Choroid plexus epithelial cell (primary cell): Measurements from ENCODE around the gene SLC22A14.

Experiments used
- DNase-seq: peaks from one replicate; pipeline ENCODE4 v3.0.0-alpha.2; 2010; ENCODE audit warnings: low read depth
- H3K4me3 ChIP-seq: 2 replicates; pipeline ENCODE4 v1.5.1; 2011; ENCODE audit warnings: low read depth, mild to moderate bottlenecking, control low read depth, low read length, moderate library complexity
- CTCF ChIP-seq: conservative IDR thresholded peaks from 2 replicates; pipeline ENCODE4 v1.5.1; 2011; ENCODE audit warnings: low read depth, mild to moderate bottlenecking, control low read depth, inconsistent platforms, low read length, moderate library complexity

Gene SLC22A14

DNA sequence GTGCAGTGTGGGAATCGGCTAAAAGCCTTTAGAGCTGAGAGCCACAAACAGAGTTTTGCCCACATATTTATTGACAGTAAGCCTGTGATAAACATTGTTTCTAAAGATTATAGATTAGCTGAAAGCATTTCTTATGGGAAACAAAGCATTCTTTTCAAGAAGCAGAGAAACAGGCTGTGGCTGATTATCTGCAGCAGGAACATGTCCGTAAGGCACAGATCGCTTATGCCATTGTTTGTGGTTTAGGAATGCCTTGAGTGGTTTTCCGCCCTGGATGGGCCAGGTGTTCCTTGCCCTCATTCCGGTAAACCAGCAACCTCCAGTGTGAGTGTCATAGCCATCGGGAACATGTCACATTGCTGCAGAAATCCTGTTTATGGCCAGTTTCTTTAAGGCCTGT, 76.9 kb downstream of the SLC22A14 start:
- DNase-seq, result no peak
- no peak for TF ChIP-seq CTCF
- H3K4me3 ChIP-seq, result no peak overlapping the region

DNA sequence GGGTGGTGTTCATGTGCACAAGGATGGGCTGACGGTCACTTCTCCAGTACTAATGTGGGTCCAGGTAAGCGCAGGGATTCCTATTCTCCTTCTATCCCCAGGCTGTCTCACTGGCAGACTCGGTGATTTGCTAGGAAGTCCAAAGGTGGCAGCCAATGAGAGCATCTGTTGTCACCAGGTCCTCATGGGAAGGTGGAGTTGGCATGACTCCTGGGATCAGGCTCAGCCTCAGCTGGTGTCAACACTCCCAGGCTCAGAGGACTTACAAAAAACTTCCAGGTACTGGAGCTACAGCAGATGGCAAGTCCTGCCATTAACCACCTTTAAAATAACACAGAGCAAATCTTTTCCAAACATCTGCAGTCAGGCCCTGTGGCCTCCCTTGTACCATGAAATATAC, 78.3 kb downstream of the SLC22A14 start:
- no peak for TF ChIP-seq CTCF
- DNase-seq, result no peak
- H3K4me3 ChIP-seq, result no peak overlapping the region

- TF ChIP-seq CTCF, result no peak
- no peak for DNase-seq
- H3K4me3 ChIP-seq, result no peak overlapping the region
Measured at GRCh38 chr3:38361496-38361895, 79.4 kb downstream of the SLC22A14 start.

- TF ChIP-seq CTCF, result no peak
- no peak overlapping the region for H3K4me3 ChIP-seq
- DNase-seq, result no peak
Measured at GRCh38 chr3:38362825-38363224, 80.7 kb downstream of the SLC22A14 start.

DNA sequence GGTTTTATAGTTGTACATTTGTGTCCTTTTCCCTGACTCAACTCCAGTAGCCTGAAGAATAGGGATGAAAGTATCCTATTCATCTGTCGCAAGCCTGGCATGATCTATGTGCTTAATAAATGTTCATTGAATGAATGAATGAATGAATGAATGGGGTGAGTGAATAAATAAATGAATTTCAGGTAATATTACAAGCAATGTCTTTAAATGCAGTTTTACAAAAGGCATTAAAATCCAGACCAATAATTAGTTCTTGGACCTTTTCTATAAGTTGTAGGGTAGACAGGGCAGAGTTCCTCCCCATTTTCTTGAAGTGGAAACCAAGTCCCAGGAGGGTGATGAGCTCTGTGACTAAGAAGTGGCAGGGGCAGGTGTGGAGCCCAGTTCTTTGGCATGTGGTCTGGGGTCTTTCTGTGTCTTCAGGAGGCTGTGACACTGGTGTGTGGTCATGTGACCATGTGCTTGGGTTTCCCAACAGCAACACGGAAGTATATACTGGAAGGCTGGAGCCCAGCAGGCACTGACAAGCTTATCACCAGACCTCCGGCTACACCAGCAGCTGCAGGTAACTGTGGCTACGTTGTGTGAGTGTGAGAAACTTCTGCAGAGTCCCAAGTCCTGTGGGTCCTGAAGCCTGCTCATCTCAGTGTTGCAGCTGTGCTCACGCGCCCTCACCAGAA, 82.8 kb downstream of the SLC22A14 start:
- DNase-seq, result no peak
- no peak for TF ChIP-seq CTCF
- no peak overlapping the region for H3K4me3 ChIP-seq

DNA sequence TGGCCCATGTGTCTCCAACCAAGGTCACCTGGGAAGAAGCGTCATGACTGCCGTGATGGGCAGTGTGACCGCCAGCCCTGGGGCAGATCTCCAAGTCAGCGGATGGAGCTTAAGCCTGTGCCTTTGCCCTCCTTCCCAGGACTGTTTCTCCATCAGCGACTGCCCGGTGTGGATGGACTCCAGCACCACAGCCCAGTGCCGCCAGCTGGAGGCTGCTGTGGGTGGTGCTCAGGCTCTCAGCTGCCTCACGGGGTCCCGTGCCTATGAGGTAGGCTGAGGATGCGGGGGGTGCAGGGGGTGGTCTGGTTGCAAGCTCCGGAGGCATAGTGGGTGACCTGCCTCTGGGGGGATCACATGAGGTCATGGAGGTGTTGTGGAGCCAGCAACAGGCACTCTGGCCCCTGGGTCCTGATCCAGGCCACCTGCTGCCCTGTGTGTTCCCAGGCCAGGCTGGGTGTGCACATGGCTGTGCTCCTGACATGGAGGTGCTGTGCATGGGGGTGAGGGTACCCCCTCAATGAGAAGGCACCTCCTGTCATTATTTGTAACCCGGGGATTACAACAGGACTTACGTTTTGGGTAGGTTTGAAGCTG, 83.5 kb downstream of the SLC22A14 start:
- DNase-seq, result no peak
- no peak for TF ChIP-seq CTCF

GRCh38 chr3:38366082-38366481, 84.0 kb downstream of the SLC22A14 start:
- no peak for TF ChIP-seq CTCF
- DNase-seq, result no peak
- H3K4me3 ChIP-seq, result no peak overlapping the region

More for the DNA sequence above, 83.5 kb downstream of the SLC22A14 start:
- no peak overlapping the region for H3K4me3 ChIP-seq
